OCI-LY1 (cell line): Measurements from ENCODE around the gene PCDHGA9.

Source experiments
- H2AFZ ChIP-seq: fragments of 200-600 bp; sonication (generic), shearing (Covaris generic); 2 replicates; pipeline ENCODE4 v1.6.0; 2014; ENCODE audit warnings: antibody characterized with exemption, mild to moderate bottlenecking, low read length
- H3F3A ChIP-seq: fragments of 200-600 bp; sonication (generic), shearing (Covaris generic); 2 replicates; pipeline ENCODE4 v1.6.0; 2014; ENCODE audit warnings: mild to moderate bottlenecking, antibody characterized with exemption, low read length, moderate library complexity; ENCODE audit not compliant: insufficient read depth
- H3K27ac ChIP-seq: fragments of 200-600 bp; sonication (generic); 2 replicates; pipeline ENCODE4 v1.5.1; 2014; ENCODE audit warnings: low read length, mixed run types, mild to moderate bottlenecking, low read depth; ENCODE audit not compliant: poor library complexity, severe bottlenecking
- H3K27me3 ChIP-seq: fragments of 200-600 bp; sonication (generic); 2 replicates; pipeline ENCODE4 v1.6.0; 2014; ENCODE audit warnings: antibody characterized with exemption, mild to moderate bottlenecking, low read length, moderate library complexity; ENCODE audit not compliant: insufficient read depth
- H3K36me3 ChIP-seq: fragments of 200-600 bp; sonication (generic); 2 replicates; pipeline ENCODE4 v1.6.1; 2014; ENCODE audit warnings: mild to moderate bottlenecking, antibody characterized with exemption, low read length, moderate library complexity, mixed read lengths; ENCODE audit not compliant: insufficient read depth
- H3K4me1 ChIP-seq: fragments of 200-600 bp; sonication (generic); 2 replicates; pipeline ENCODE4 v1.5.1; 2014; ENCODE audit warnings: mild to moderate bottlenecking, low read length, moderate library complexity; ENCODE audit not compliant: insufficient read depth, severe bottlenecking
- H3K4me2 ChIP-seq: fragments of 200-600 bp; sonication (generic), shearing (Covaris generic); 2 replicates; pipeline ENCODE4 v1.6.1; 2014; ENCODE audit warnings: low read length
- H3K4me3 ChIP-seq: fragments of 200-600 bp; sonication (generic); 2 replicates; pipeline ENCODE4 v1.5.1; 2014; ENCODE audit warnings: low read length, low read depth, mild to moderate bottlenecking, mixed read lengths; ENCODE audit not compliant: poor library complexity, severe bottlenecking
- H3K79me2 ChIP-seq: fragments of 200-600 bp; shearing (Covaris generic); 2 replicates; pipeline ENCODE4 v1.6.1; 2016; ENCODE audit warnings: mixed run types, low read length, mixed read lengths; ENCODE audit not compliant: insufficient read depth
- H3K9ac ChIP-seq: fragments of 200-600 bp; sonication (generic), shearing (Covaris generic); 2 replicates; pipeline ENCODE4 v1.6.1; 2014; ENCODE audit warnings: mild to moderate bottlenecking, low read length, mixed read lengths
- H3K9me2 ChIP-seq: fragments of 200-600 bp; sonication (generic), shearing (Covaris generic); 2 replicates; pipeline ENCODE4 v1.6.1; 2014; ENCODE audit warnings: low read depth, mild to moderate bottlenecking, low read length, mixed read lengths
- H3K9me3 ChIP-seq: fragments of 200-600 bp; shearing (Covaris generic); 2 replicates; pipeline ENCODE4 v1.6.1; 2014; ENCODE audit warnings: low read length, mixed read lengths
- H4K20me1 ChIP-seq: fragments of 200-600 bp; sonication (generic), shearing (Covaris generic); 2 replicates; pipeline ENCODE4 v1.6.0; 2016; ENCODE audit warnings: mild to moderate bottlenecking, low read length; ENCODE audit not compliant: insufficient read depth
- CTCF ChIP-seq: fragments of 200-600 bp; sonication (generic), shearing (Covaris generic); IDR thresholded peaks from 2 replicates; pipeline ENCODE4 v1.5.1; 2017; ENCODE audit warnings: mild to moderate bottlenecking, antibody characterized with exemption, low read length, moderate library complexity, mixed read lengths
- EZH2 ChIP-seq: fragments of 200-600 bp; sonication (generic), shearing (Covaris generic); IDR thresholded peaks from 2 replicates; pipeline ENCODE4 v1.8.0; 2017; ENCODE audit warnings: borderline replicate concordance, mixed run types, mild to moderate bottlenecking, antibody characterized with exemption, low read length, moderate library complexity, mixed read lengths

Gene PCDHGA9

GRCh38 chr5:141360685-141361084 lies 41.9 kb upstream of the PCDHGA9 start:
- Histone ChIP-seq H3K4me3 (no peak overlapping the region), H3K4me2 (no peak overlapping the region), H3K36me3 (peaks cover 4% of the 10 kb centered on the region; the same call in 1 of the 2 replicates), H3K27me3 (no peaks in the 10 kb centered on the region), H3K27ac (no peak overlapping the region), H3F3A (no peaks in the 10 kb centered on the region), H3K9me3 (peaks cover 51% of the 10 kb centered on the region), H4K20me1 (no peaks in the 10 kb centered on the region), H3K79me2 (no peaks in the 10 kb centered on the region), H3K9me2 (no peaks in the 10 kb centered on the region), H3K9ac (no peak overlapping the region), H3K4me1 (no peaks in the 10 kb centered on the region), H2AFZ (no peak overlapping the region)
- TF ChIP-seq CTCF (no peak), EZH2 (no peak)

- no peaks in the 10 kb centered on the region for H3K79me2 ChIP-seq
- H3K9ac ChIP-seq: no peak overlapping the region
- no peaks in the 10 kb centered on the region for H3K9me2 ChIP-seq
- H3K4me1 ChIP-seq: no peaks in the 10 kb centered on the region
- H3K36me3 ChIP-seq: no peaks in the 10 kb centered on the region
- H3K27me3 ChIP-seq: no peaks in the 10 kb centered on the region
- no peaks in the 10 kb centered on the region for H4K20me1 ChIP-seq
- no peak overlapping the region for H2AFZ ChIP-seq
- TF ChIP-seq EZH2: no peak
- no peak for TF ChIP-seq CTCF
- H3K27ac ChIP-seq: no peak overlapping the region
- H3K4me3 ChIP-seq: no peak overlapping the region
- no peak overlapping the region for H3K4me2 ChIP-seq
- peaks cover 40% of the 10 kb centered on the region for H3K9me3 ChIP-seq
- no peaks in the 10 kb centered on the region for H3F3A ChIP-seq
These were observed 39.9 kb upstream of the PCDHGA9 start for GRCh38 chr5:141362719-141363118.

DNA sequence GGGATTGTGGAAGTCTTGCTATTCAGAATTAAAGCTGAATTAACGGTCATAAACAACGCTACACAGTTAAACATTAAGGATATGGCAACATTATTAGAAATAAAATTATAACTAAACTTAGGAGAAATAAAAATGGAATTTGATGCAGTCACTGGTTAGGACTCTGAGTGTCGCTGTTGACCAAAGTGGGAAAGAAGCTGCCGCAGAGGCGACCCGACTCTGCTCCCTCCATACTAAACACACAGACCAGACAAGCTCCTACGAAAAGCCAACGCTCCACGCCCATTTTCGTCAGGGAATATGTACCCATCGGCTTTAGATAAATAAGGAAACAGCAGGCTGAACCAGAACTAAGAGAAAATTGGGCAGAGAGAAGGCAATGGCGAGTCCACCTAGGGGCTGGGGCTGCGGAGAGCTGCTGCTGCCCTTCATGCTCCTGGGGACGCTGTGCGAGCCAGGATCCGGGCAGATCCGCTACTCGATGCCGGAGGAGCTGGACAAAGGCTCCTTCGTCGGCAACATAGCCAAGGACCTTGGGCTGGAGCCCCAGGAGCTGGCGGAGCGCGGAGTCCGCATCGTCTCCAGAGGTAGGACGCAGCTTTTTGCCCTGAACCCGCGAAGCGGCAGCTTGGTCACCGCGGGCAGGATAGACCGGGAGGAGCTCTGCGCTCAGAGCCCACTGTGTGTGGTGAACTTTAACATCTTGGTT lies 38.5 kb upstream of the PCDHGA9 start, which contains the start of gene PCDHGA5:
Gene PCDHGA5, plus strand, starts transcription at position 211 of the 709 bp plus-strand sequence. Its CDS starts 169 bp downstream, at position 380.
- peaks cover 37% of the 10 kb centered on the region for H3K9me3 ChIP-seq
- no peaks in the 10 kb centered on the region for H3K36me3 ChIP-seq
- no peaks in the 10 kb centered on the region for H3K9me2 ChIP-seq
- no peak within 1 kb of the TSS for H3K9ac ChIP-seq
- TF ChIP-seq EZH2 (no peak), CTCF (no peak)
- H3K4me1 ChIP-seq: no peaks in the 10 kb centered on the region
- no peak within 1 kb of the TSS for H3K27ac ChIP-seq
- no peak within 1 kb of the TSS for H2AFZ ChIP-seq
- H3K4me3 ChIP-seq: no peak within 1 kb of the TSS
- H3K4me2 ChIP-seq: no peak within 1 kb of the TSS
- no peaks in the 10 kb centered on the region for H4K20me1 ChIP-seq
- H3K27me3 ChIP-seq: no peaks in the 10 kb centered on the region
- H3K79me2 ChIP-seq: no peaks in the 10 kb centered on the region
- no peaks in the 10 kb centered on the region for H3F3A ChIP-seq
